ENCODE results near the gene BRSK2.

GRCh38 chr11:1356478-1356960 lies 33.2 kb upstream of the BRSK2 start:
- no peak for TF ChIP-seq POLR2AphosphoS5 (IDR thresholded peaks at IDR 0.05; ENCODE audit: low read depth, low read length)
- no peak for TF ChIP-seq FOXM1 (IDR thresholded peaks at IDR 0.05; ENCODE audit: low read depth)
- no peak for TF ChIP-seq NFIC (IDR thresholded peaks at IDR 0.05; ENCODE audit: borderline replicate concordance)
- no peak for TF ChIP-seq CTCF (IDR thresholded peaks at IDR 0.05)
- TF ChIP-seq MXI1 (IDR thresholded peaks at IDR 0.05; ENCODE audit: low read depth, low read length), result no peak
- TF ChIP-seq RAD21 (IDR thresholded peaks at IDR 0.05; ENCODE audit: low read length), result no peak
- no peak for TF ChIP-seq CHD2 (IDR thresholded peaks at IDR 0.05; ENCODE audit: low read length, partially characterized antibody)
- no peak for TF ChIP-seq TAF1 (IDR thresholded peaks at IDR 0.05; ENCODE audit: borderline replicate concordance, low read depth, low read length)
- TF ChIP-seq IRF3 (IDR thresholded peaks at IDR 0.05; ENCODE audit: low read depth, low read length), result no peak
